Omental fat pad (tissue), 4 donors: ENCODE measurements around the gene FOLR3. TPM values are rescaled to one million over a fixed set of nuclear protein-coding genes. Genes with fewer than 3 reads are reported as not detected.

Experiments
- ATAC-seq: fragments of 150-250 bp; one replicate; pipeline ENCODE4 v1.9.1; 2016; ENCODE audit warnings: mild to moderate bottlenecking, moderate library complexity; ENCODE audit not compliant: low FRiP score
- DNase-seq: peaks from one replicate; pipeline ENCODE4 v3.0.0-alpha.2; 2019; ENCODE audit warnings: low spot score
- total RNA-seq, 4 donors: library from RNA; depleted of rRNA; stranded (reverse); fragments of >200 nt; gene quantifications; one replicate each; pipeline ENCODE4 v1.1.0, GENCODE V29; 2016
- TF ChIP-seq, protein P1 (sequence below), 3 donors: fragments of 450-650 bp; IDR thresholded peaks; one replicate each; pipeline ENCODE4 v1.5.1; 2016 to 2017; ENCODE audit warnings: antibody characterized with exemption in 3 of 3, mild to moderate bottlenecking in 3 of 3, moderate library complexity in 2 of 3

FOLR3 gene
- total RNA-seq, 4 donors from 2014 or later, result 25.7 TPM; not detected in 3

GRCh38 chr11:72112143-72112977 lies 23.2 kb upstream of the FOLR3 start, which contains the start of gene ANAPC15:
Gene ANAPC15, minus strand, starts transcription at chr11:72112695. Its CDS starts 1,419 bp downstream, at chr11:72111276.
- TF ChIP-seq, protein P1, sequence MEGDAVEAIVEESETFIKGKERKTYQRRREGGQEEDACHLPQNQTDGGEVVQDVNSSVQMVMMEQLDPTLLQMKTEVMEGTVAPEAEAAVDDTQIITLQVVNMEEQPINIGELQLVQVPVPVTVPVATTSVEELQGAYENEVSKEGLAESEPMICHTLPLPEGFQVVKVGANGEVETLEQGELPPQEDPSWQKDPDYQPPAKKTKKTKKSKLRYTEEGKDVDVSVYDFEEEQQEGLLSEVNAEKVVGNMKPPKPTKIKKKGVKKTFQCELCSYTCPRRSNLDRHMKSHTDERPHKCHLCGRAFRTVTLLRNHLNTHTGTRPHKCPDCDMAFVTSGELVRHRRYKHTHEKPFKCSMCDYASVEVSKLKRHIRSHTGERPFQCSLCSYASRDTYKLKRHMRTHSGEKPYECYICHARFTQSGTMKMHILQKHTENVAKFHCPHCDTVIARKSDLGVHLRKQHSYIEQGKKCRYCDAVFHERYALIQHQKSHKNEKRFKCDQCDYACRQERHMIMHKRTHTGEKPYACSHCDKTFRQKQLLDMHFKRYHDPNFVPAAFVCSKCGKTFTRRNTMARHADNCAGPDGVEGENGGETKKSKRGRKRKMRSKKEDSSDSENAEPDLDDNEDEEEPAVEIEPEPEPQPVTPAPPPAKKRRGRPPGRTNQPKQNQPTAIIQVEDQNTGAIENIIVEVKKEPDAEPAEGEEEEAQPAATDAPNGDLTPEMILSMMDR (IDR thresholded peaks at IDR 0.05), result no peak
- DNase-seq, result peak; percentile 99
- ATAC-seq, result peak; percentile 94

GRCh38 chr11:72112978-72113808 lies 22.3 kb upstream of the FOLR3 start:
- peak; percentile 3 for ATAC-seq
- no peak for DNase-seq
- TF ChIP-seq, protein P1 (IDR thresholded peaks at IDR 0.05), result no peak

GRCh38 chr11:72114570-72114969 lies 21.0 kb upstream of the FOLR3 start:
- no peak for ATAC-seq

DNA sequence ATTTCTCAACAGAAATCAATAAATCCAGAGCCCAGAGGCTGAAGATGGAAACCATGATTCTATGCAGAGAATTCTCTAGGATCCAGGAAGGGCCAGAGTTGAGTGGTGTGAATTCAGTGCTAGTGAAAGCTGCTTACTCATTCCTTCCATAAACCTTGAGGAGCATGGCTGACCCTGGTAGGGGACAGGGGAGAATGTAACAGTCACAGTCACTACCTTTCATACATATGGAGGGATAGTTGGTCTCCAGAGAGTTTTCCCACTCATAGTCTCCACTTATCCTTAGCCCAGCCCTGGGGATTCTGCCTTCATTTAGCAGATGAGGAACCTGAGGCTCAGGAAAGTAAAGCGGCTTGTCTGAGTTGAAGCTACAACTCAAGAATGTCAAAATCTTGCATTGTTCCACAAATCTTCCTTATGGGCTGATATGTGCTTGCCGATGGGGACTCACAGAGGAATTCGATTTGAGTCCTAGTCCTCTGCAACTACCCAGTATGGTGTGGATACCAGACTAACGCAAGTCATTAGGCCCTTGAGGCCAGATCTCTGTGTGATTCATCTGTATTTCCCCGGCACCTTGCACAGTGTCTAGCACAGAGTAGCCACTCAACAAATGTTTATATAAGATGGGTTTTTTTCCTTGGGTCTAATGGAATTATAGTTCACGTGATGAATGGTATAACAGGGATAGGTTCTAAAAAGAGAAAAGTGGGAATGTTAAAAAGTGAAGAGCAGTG lies 19.3 kb upstream of the FOLR3 start:
- DNase-seq (no peak), ATAC-seq (no peak)
- TF ChIP-seq, protein P1 (IDR thresholded peaks at IDR 0.05), result no peak

More at GRCh38 chr11:72114570-72114969, 21.0 kb upstream of the FOLR3 start:
- TF ChIP-seq, protein P1 (IDR thresholded peaks at IDR 0.05), result no peak
- no peak for DNase-seq

GRCh38 chr11:72119198-72119597 lies 16.3 kb upstream of the FOLR3 start:
- TF ChIP-seq, protein P1 (IDR thresholded peaks at IDR 0.05), result no peak
- ATAC-seq (no peak), DNase-seq (no peak)

- ATAC-seq, result no peak
- TF ChIP-seq, protein P1 (IDR thresholded peaks at IDR 0.05), result no peak
- no peak for DNase-seq
These were observed 14.6 kb upstream of the FOLR3 start for GRCh38 chr11:72120930-72121329.
